Esophagus muscularis mucosa (tissue), 4 donors: ENCODE data around the gene FLNA. TPM values are rescaled to one million over a fixed set of nuclear protein-coding genes. Genes with fewer than 3 reads are reported as not detected.
"Not testable (repeated sequence)": the region's sequence is repeated elsewhere in the genome, so short reads cannot be mapped to it uniquely, and the experiment has no call there.

Source experiments
- DNase-seq: peaks from one replicate; pipeline ENCODE4 v3.0.0-alpha.2; 2017; ENCODE audit errors: extremely low spot score
- H3K27ac ChIP-seq, 4 donors: fragments of 200-600 bp; sonication (generic); replicated peaks in 1 of 4; 1 replicate in 3 of 4; 2 replicates in 1 of 4; pipeline ENCODE4 v1.5.1; 2016 to 2019; ENCODE audit warnings: mild to moderate bottlenecking in 1 of 4
- H3K27me3 ChIP-seq, 4 donors: fragments of 200-600 bp; sonication (generic); one replicate each; pipeline versions ENCODE4 v1.5.1 to v1.6.0; 2016 to 2019
- H3K36me3 ChIP-seq, 4 donors: fragments of 200-600 bp; sonication (generic); one replicate each; pipeline ENCODE4 v1.5.1; 2016 to 2019
- H3K4me1 ChIP-seq, 4 donors: fragments of 200-600 bp; sonication (generic); one replicate each; pipeline ENCODE4 v1.5.1; 2016 to 2019
- H3K4me3 ChIP-seq, 4 donors: fragments of 200-600 bp; sonication (generic); 1 replicate in 2 of 4; 2 replicates in 2 of 4; pipeline ENCODE4 v1.5.1; 2016 to 2019; ENCODE audit warnings: mild to moderate bottlenecking in 4 of 4, moderate library complexity in 1 of 4
- H3K9me3 ChIP-seq, 4 donors: fragments of 200-600 bp; sonication (generic); 1 replicate in 3 of 4; 2 replicates in 1 of 4; pipeline ENCODE4 v1.5.1; 2016 to 2019
- EP300 ChIP-seq: sonication (generic); formaldehyde crosslinking; IDR thresholded peaks from one replicate; pipeline ENCODE4 v1.6.1; 2017; ENCODE audit warnings: antibody characterized with exemption
- POLR2A ChIP-seq: fragments of 450-650 bp; IDR thresholded peaks from one replicate; pipeline ENCODE4 v1.6.1; 2017; ENCODE audit warnings: antibody characterized with exemption, moderate library complexity, mild to moderate bottlenecking, low read depth
- POLR2AphosphoS5 ChIP-seq, 2 donors: sonication (generic); formaldehyde crosslinking; IDR thresholded peaks; one replicate each; pipeline ENCODE4 v1.6.1; 2017; ENCODE audit warnings: antibody characterized with exemption in 2 of 2
- WGBS: methylation state at CpG from one replicate; pipeline ENCODE4 v1.1.5; 2018; 5-methylcytosine and 5-hydroxymethylcytosine counted together
- intact Hi-C: fragments of 100-400 bp; cut with DNase I; formaldehyde crosslinking; loops from one replicate; pipeline ENCODE4 v1.15.1; 2023
- total RNA-seq, 4 donors: library from RNA; depleted of rRNA; stranded (reverse); fragments of >200 nt; gene quantifications; one replicate each; pipeline versions ENCODE4 v1.1.0 to v1.2.1, GENCODE V29; 2016
- TF ChIP-seq, protein P1 (sequence below), 3 experiments: fragments of 200-600 bp in 2 of 3; fragments of 450-650 bp in 1 of 3; sonication (generic) in 2 of 3; IDR thresholded peaks; one replicate each; pipeline ENCODE4 v1.5.1; 2017 to 2019; ENCODE audit warnings: antibody characterized with exemption in 3 of 3, mild to moderate bottlenecking in 2 of 3, moderate library complexity in 1 of 3

FLNA gene
- total RNA-seq, 4 donors from 2014 or later, result 8,941 to 16,544 (median 12,362) TPM

DNA sequence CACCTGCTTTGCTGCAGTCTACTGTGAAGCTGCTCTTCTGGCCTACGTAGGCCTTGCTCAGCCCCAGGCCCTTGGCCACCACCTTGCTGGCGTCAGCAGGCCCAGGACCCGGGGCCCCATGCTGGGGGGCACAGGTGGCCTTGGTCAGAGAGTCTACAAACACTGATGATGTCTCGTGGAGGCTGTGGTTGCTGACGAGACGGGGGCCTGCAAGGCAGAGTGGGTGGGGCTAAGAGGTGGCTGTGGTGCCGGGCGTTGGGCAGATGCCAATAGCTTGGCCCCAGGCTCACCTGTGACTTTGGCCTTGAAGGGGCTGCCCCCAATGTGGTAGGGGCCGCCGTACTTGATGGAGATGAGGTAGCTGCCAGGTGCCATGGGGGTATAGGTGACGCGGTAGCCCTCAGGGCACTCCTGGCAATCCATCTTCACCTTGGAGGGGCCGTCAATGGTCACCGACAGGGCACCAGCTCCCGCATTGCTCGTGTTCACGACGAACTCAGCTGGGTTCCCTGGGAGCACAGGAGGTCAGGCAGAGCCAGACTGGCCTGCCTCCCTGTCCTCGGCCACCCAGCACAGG is 25.0 kb downstream of the FLNA start:
- Histone ChIP-seq H3K4me1 (peaks cover 0 to 25% (median 4%) of the 10 kb centered on the region in 4 donors), H3K27ac (peak overlapping the region; percentile 48 to 97 (median 96)), H3K4me3 (no peak overlapping the region), H3K27me3 (no peaks in the 10 kb centered on the region), H3K36me3 (peaks cover 46 to 64% (median 61%) of the 10 kb centered on the region in 4 donors), H3K9me3 (no peaks in the 10 kb centered on the region)
- intact Hi-C loops, result no loop called here
- WGBS, result 65% methylated on average over 8 of the region's 19 CpGs
- DNase-seq, result no peak
- TF ChIP-seq POLR2AphosphoS5 (IDR thresholded peaks at IDR 0.05) (peak; percentile 33 to 75), EP300 (no peak)

DNA sequence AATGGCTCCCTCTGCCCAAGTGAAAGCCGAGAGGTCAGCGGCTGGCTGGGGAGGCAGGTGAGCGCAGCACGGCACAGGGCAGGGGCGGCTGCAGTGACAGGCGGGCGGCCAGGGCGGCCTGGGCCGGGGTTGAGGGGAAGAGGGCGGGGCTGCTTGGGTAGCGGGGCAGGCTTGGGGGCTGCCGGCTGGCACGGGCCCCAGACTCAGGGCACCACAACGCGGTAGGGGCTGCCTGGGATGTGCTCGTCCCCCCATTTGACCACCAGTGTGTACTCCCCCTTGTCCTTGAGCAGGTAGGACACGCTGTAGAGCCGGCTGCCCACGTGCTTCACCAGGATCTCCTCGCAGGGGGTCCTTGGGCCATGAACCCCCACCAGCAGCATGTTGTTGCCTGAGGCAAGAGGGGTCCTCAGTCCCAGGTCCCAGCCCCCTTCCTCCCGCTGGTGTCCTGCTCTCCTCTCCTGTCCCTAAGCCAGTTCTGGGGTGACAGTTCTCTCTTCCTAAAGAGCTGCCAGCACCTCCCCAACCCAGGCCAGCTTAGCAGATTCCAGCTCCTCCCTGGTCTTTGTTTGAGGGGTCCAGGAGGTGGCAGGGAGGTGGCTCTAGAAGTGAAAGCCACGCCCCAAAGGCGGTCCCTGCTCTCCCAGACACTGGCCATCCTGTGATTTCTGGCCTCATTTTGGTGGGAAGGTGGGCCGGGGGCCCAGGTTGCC is 25.6 kb downstream of the FLNA start:
- TF ChIP-seq POLR2AphosphoS5 (IDR thresholded peaks at IDR 0.05), result peak; percentile 26 to 57
- TF ChIP-seq, protein P1, sequence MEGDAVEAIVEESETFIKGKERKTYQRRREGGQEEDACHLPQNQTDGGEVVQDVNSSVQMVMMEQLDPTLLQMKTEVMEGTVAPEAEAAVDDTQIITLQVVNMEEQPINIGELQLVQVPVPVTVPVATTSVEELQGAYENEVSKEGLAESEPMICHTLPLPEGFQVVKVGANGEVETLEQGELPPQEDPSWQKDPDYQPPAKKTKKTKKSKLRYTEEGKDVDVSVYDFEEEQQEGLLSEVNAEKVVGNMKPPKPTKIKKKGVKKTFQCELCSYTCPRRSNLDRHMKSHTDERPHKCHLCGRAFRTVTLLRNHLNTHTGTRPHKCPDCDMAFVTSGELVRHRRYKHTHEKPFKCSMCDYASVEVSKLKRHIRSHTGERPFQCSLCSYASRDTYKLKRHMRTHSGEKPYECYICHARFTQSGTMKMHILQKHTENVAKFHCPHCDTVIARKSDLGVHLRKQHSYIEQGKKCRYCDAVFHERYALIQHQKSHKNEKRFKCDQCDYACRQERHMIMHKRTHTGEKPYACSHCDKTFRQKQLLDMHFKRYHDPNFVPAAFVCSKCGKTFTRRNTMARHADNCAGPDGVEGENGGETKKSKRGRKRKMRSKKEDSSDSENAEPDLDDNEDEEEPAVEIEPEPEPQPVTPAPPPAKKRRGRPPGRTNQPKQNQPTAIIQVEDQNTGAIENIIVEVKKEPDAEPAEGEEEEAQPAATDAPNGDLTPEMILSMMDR (IDR thresholded peaks at IDR 0.05), result no peak
- peaks cover 44 to 57% (median 55%) of the 10 kb centered on the region in 4 donors for H3K36me3 ChIP-seq
- no peaks in the 10 kb centered on the region for H3K27me3 ChIP-seq
- intact Hi-C loops, result no loop called here
- peaks cover 0 to 23% (median 4%) of the 10 kb centered on the region in 4 donors for H3K4me1 ChIP-seq
- no peaks in the 10 kb centered on the region for H3K9me3 ChIP-seq
- DNase-seq, result no peak
- WGBS, result 89% methylated on average over 10 of the region's 24 CpGs
- H3K27ac ChIP-seq, result peak overlapping the region; percentile 48 to 97 (median 96)
- no peak overlapping the region for H3K4me3 ChIP-seq

DNA sequence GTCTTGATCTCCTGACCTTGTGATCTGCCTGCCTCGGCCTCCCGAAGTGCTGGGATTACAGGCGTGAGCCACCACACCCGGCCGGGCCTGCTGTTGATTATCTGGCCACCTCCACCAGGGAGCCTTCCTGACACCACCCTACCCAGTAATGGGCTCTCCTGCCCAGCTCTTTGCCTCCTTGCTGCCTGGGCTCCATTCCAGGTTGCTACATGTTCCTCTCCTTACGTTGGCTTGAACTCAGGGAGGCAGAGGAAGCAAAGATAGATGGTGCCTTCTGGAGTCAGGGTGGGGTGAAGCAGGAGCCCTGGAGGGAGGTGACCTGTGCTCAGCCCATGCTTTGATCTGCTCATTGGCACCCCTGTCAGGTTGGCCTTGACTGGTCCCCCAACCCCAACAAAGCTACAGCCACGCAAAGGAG is 26.3 kb downstream of the FLNA start:
- Histone ChIP-seq H3K9me3 (no peaks in the 10 kb centered on the region), H3K4me1 (peaks cover 0 to 20% (median 4%) of the 10 kb centered on the region in 4 donors), H3K36me3 (peaks cover 38 to 50% (median 48%) of the 10 kb centered on the region in 4 donors), H3K27ac (peak overlapping the region; percentile 48 to 97 (median 96)), H3K27me3 (no peaks in the 10 kb centered on the region), H3K4me3 (no peak overlapping the region)
- TF ChIP-seq POLR2AphosphoS5 (IDR thresholded peaks at IDR 0.05), result peak; percentile 2 to 60
- no peak for TF ChIP-seq POLR2A
- TF ChIP-seq, protein P1 (IDR thresholded peaks at IDR 0.05), result no peak
- DNase-seq, result no peak
- WGBS, result 46% methylated on average over 7 of the region's 7 CpGs
- intact Hi-C loops, result no loop called here

DNA sequence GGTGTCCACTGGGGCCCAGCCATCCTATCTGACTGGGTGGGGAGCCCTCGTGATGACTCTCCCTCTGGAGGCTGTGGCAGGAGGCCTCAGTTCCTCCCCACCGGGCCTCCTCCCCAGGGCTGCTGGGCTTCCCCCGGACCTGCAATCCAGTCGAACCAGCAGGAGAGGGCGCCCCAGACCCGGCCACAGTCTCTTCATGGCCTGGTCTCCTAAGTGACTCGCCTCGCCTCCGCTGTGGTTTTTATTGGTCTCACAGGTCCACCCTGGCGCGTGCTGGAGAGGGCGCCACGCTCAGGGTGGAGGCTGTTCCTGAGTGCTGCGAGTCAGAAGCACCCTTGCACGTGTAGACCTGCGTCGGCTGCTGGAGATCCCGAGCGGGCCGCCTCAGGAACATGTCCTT is 30.8 kb downstream of the FLNA start:
- H3K4me1 ChIP-seq, H3K27ac ChIP-seq, H3K9me3 ChIP-seq, H3K4me3 ChIP-seq, H3K27me3 ChIP-seq, H3K36me3 ChIP-seq, DNase-seq, intact Hi-C loops: not testable (repeated sequence)
- whole genome bisulfite sequencing, result no CpG with 5 or more reads among the region's 20 CpGs

DNA sequence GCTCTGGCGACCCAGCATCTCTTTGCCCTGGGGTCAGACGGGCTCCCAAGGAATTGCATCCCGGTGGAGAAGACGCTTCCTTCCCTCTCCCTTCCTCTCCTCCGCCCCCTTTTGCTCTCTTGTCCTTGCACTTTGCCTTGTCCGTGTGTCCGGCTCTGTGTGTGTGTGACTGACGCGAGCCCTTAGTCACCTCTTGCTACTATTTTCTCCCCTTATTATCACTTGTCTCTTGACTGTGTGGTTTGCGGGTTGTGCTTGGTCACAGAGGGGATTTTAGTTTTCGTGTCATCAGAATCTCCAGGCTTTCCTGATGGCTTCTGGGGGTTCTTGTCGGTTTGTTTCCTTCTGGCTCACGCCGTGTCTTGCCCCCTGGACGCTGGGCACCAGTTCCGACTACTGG is 31.4 kb downstream of the FLNA start:
- H3K9me3 ChIP-seq, H3K27ac ChIP-seq, DNase-seq, H3K36me3 ChIP-seq, intact Hi-C loops, H3K4me1 ChIP-seq, H3K4me3 ChIP-seq, H3K27me3 ChIP-seq: not testable (repeated sequence)
- no CpG with 5 or more reads among the region's 16 CpGs for WGBS

DNA sequence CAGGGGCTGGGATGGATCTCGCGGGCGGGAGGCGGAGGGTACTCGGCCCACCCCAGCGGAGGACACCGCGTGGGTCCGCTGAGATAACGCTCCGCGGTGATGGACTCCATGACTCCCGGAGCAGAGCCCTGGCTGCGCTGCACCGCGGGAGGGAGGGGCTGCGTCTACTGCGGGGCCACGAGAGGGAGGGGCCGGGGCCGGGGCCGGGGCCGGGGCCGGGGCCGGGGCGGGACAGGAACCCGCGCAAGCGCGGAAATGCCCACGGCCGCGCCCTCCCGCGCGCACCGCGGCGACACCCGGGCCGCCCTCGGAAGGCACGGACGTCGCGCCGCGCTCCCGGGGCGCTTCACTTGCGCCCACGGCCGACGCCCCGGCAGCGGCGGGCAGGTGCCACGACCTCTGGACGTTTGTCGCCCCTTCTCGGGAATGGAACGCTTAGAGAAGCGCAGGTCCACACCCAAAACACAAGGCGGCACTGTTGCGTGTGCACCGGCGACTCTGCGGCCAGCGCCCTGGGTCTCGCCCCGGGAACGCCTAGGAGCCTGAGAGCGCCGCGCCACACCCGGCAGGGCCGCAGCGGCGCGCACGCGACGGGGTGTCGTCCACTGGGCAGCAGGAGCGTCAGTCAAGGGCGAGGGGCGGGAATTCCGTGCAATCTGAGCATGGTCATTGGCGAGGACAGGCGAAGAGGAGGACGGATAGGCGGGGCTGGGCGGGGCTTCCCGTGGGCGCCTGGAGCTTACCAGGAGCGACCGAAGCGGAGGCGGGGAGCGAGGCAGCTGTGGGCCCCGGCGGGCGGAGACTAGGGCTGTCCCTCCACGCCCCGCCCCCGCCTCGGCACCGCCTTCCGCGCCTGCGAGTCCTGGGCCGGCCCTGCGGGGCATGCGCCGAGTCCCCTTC is 32.8 kb downstream of the FLNA start:
- intact Hi-C loops, DNase-seq, H3K9me3 ChIP-seq, H3K36me3 ChIP-seq, H3K4me1 ChIP-seq, H3K27me3 ChIP-seq: not testable (repeated sequence)
- peak overlapping the region in 1 of 4 donors; percentile 26 for H3K4me3 ChIP-seq
- peak overlapping the region in 1 of 4 donors; percentile 64 for H3K27ac ChIP-seq
- WGBS, result no CpG with 5 or more reads among the region's 115 CpGs
